Measurements from ENCODE around the gene FBXL17. TPM values are rescaled to one million over a fixed set of nuclear protein-coding genes. Genes with fewer than 3 reads are reported as not detected.

The FBXL17 gene
- total and polyA plus RNA-seq, 12 donors, result 5.9 to 47.4 (median 41.1) TPM

DNA sequence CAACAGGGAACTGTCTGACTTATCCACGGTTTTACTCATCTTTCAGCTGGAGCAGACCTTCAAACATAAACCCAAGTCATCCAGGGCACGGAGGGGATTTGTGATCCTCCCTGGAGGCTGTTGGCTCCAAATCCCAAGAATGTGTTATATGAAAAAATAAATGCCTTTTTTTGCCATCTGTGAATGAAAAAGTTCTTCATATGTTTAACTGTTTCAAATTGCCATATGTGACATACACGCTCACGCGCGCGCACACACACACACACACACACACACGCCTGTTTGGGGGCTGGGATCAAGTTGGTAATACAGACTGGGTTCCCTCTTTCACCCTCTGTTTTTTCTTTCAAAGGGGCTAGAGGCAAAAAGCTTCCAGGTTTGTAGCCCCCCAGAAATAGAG, 546.8 kb downstream of the FBXL17 start:
- Histone ChIP-seq H3K4me1 (no peaks in the 10 kb centered on the region), H3K27ac (no peak overlapping the region), H3K9me3 (no peaks in the 10 kb centered on the region), H3K4me3 (no peak overlapping the region), H3K36me3 (no peaks in the 10 kb centered on the region), H3K27me3 (peaks cover 0 to 9% (median 0%) of the 10 kb centered on the region in 7 donors)
- DNase-seq (no peak), ATAC-seq (no peak)
- 92 to 93% methylated on average over 8 of the region's 8 CpGs for WGBS, 2 donors
- TF ChIP-seq, protein P1, sequence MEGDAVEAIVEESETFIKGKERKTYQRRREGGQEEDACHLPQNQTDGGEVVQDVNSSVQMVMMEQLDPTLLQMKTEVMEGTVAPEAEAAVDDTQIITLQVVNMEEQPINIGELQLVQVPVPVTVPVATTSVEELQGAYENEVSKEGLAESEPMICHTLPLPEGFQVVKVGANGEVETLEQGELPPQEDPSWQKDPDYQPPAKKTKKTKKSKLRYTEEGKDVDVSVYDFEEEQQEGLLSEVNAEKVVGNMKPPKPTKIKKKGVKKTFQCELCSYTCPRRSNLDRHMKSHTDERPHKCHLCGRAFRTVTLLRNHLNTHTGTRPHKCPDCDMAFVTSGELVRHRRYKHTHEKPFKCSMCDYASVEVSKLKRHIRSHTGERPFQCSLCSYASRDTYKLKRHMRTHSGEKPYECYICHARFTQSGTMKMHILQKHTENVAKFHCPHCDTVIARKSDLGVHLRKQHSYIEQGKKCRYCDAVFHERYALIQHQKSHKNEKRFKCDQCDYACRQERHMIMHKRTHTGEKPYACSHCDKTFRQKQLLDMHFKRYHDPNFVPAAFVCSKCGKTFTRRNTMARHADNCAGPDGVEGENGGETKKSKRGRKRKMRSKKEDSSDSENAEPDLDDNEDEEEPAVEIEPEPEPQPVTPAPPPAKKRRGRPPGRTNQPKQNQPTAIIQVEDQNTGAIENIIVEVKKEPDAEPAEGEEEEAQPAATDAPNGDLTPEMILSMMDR (IDR thresholded peaks at IDR 0.05), result no peak
- intact Hi-C loops (cut with DNase I), result no loop called here

DNA sequence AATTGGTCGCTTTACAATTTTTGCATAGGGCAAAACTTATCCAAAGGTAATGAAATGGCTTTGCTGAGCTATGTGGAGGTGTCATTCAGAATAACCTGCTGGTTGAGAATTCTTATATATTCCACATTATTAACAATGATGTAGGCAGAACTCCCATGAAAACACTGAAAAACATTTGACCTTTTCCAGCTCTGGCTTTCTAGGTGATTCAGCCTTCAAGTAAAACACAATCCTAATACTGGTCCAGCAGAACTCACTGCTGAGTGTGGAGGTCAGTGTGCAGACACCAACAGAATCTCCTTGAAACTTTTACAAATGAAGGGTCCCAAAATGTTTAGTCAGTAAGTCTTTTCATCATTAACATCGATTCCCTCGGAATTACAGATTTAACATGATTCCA, 549.2 kb downstream of the FBXL17 start:
- no peaks in the 10 kb centered on the region for H3K9me3 ChIP-seq
- ATAC-seq, result no peak
- H3K27me3 ChIP-seq, result no peaks in the 10 kb centered on the region
- no peak for DNase-seq
- intact Hi-C loops (cut with DNase I), result no loop called here
- no peaks in the 10 kb centered on the region for H3K36me3 ChIP-seq
- TF ChIP-seq, protein P1 (IDR thresholded peaks at IDR 0.05), result no peak
- no peak overlapping the region for H3K27ac ChIP-seq
- no peaks in the 10 kb centered on the region for H3K4me1 ChIP-seq
- 88 to 97% methylated on average over 3 of the region's 3 CpGs for WGBS, 2 donors
- H3K4me3 ChIP-seq, result no peak overlapping the region

DNA sequence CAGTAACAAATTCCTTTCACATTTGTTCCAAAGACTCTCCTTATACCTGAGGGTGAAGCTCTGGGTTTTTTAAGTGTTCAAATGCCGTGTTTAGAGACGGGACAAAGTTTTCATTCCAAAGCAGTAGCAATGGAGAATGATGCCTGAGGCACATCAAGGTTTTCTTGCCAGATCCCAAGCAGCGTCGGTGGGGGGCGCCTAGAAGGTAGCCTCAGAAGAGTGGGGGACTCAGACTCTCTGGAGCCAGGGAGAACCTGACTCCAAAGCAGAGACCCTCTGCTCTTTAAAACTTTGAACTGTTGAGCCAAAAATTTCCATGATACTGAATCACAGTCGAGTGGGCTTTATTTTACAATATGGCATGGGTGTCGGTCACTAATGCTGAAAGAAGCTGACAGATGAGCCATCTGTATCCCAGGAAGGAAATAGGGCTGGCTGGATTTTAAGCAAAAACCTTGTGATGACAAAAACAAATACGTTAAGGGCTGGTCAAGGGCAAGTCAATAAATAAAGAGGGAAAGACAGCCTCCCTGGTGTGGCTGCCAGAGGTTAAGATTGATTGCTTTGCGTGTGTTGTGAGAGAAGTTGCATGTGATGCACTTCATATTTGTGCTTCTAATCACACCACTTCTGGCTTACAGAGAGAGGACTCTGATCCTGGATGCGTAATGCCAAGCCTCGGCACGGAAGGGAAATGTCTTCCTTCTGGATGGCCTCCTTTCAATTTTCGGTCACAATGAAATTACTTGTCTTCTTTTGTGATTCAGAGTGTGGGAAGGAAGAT, 550.1 kb downstream of the FBXL17 start:
- H3K27ac ChIP-seq, result no peak overlapping the region
- no peak for DNase-seq
- no peak overlapping the region for H3K4me3 ChIP-seq
- no peak for ATAC-seq
- H3K36me3 ChIP-seq, result no peaks in the 10 kb centered on the region
- H3K27me3 ChIP-seq, result no peaks in the 10 kb centered on the region
- TF ChIP-seq, protein P1 (IDR thresholded peaks at IDR 0.05), result no peak
- intact Hi-C loops (cut with DNase I), result no loop called here
- H3K9me3 ChIP-seq, result no peaks in the 10 kb centered on the region
- H3K4me1 ChIP-seq, result no peaks in the 10 kb centered on the region
- WGBS, 2 donors, result 62 to 66% methylated on average over 13 of the region's 13 CpGs

DNA sequence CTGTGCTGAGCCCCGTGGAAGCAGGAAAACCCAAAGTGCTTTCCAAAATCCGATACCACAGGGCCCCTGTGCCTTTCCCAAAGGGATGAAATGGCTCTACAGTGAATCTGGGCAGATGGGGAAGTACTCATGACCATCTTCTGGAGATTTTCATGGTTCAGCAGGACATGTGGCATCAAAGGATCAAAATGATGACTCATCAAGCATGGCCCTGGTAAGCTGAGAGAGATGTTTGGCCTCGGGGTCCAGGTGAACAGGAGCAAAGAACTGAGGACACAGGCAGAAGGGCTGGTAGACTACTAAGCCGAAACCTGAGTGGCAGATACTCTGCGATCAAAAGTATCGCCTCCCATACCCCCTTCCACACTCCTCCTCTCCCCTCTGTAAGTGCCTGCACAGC, 551.1 kb downstream of the FBXL17 start:
- H3K27ac ChIP-seq, result no peak overlapping the region
- DNase-seq, result no peak
- H3K4me3 ChIP-seq, result no peak overlapping the region
- ATAC-seq, result no peak
- H3K4me1 ChIP-seq, result no peaks in the 10 kb centered on the region
- 75 to 83% methylated on average over 6 of the region's 6 CpGs for WGBS, 2 donors
- no peaks in the 10 kb centered on the region for H3K27me3 ChIP-seq
- intact Hi-C loops (cut with DNase I), result no loop called here
- H3K9me3 ChIP-seq, result no peaks in the 10 kb centered on the region
- TF ChIP-seq, protein P1 (IDR thresholded peaks at IDR 0.05), result no peak
- H3K36me3 ChIP-seq, result no peaks in the 10 kb centered on the region

Data from heart right ventricle (tissue), 16 donors.